Peyer's patch (tissue), 4 donors: ENCODE measurements around the gene KCNK4. TPM values are rescaled to one million over a fixed set of nuclear protein-coding genes. Genes with fewer than 3 reads are reported as not detected.

Experiments
- DNase-seq, 3 donors: peaks; one replicate each; pipeline ENCODE4 v3.0.0-alpha.2; 2017 to 2019
- H3K27ac ChIP-seq, 4 donors: fragments of 200-600 bp; sonication (generic); one replicate each; pipeline ENCODE4 v1.5.1; 2016 to 2019
- H3K27me3 ChIP-seq, 2 donors: fragments of 200-600 bp; sonication (generic); one replicate each; pipeline ENCODE4 v1.5.1; 2019
- H3K36me3 ChIP-seq, 3 donors: fragments of 200-600 bp; sonication (generic); one replicate each; pipeline ENCODE4 v1.5.1; 2016 to 2019
- H3K4me1 ChIP-seq, 4 donors: fragments of 200-600 bp; sonication (generic); one replicate each; pipeline ENCODE4 v1.5.1; 2016 to 2019
- H3K4me3 ChIP-seq, 4 donors: fragments of 200-600 bp; sonication (generic); 1 replicate in 3 of 4; 2 replicates in 1 of 4; pipeline ENCODE4 v1.5.1; 2016 to 2019; ENCODE audit warnings: mild to moderate bottlenecking in 1 of 4
- H3K9me3 ChIP-seq, 4 donors: fragments of 200-600 bp; sonication (generic); one replicate each; pipeline ENCODE4 v1.5.1; 2016 to 2019; ENCODE audit warnings: mild to moderate bottlenecking in 1 of 4
- POLR2A ChIP-seq, 2 donors: fragments of 450-650 bp; IDR thresholded peaks; one replicate each; pipeline ENCODE4 v1.5.1; 2017; ENCODE audit warnings: antibody characterized with exemption in 2 of 2, mild to moderate bottlenecking in 2 of 2, moderate library complexity in 2 of 2
- total RNA-seq, 4 donors: library from RNA; depleted of rRNA; stranded (reverse); fragments of >200 nt; gene quantifications; one replicate each; pipeline ENCODE4 v1.1.0, GENCODE V29; 2016
- TF ChIP-seq, protein P1 (sequence below), 6 experiments: fragments of 450-650 bp in 4 of 6; fragments of 200-600 bp in 2 of 6; sonication (generic) in 1 of 6; IDR thresholded peaks; one replicate each; pipeline ENCODE4 v1.5.1; 2017 to 2019; ENCODE audit warnings: antibody characterized with exemption in 6 of 6, mild to moderate bottlenecking in 3 of 6, moderate library complexity in 1 of 6

Gene KCNK4
- total RNA-seq, 4 donors from 2014 or later: not detected

DNA sequence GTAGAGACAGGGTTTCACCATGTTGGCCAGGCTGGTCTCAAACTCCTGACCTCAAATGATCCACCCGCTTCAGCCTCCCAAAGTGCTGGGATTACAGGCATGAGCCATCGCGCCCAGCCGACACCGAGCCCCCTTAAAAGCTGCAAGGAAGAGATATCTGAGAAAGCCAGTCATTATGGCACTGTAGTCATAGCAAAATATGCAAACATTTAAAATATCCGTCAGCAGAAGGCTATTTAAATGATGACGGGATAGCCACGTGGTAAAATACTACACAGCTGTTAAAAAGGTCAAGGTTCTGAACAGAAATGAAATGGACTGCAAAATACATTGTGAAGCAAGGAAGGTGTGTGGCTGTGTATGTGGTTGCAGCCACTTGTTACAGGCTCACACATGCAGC, 42.5 kb downstream of the KCNK4 start:
- H3K4me1 ChIP-seq: peaks cover 8 to 49% (median 21%) of the 10 kb centered on the region in 4 donors
- no peak for TF ChIP-seq POLR2A (IDR thresholded peaks at IDR 0.05)
- TF ChIP-seq, protein P1, sequence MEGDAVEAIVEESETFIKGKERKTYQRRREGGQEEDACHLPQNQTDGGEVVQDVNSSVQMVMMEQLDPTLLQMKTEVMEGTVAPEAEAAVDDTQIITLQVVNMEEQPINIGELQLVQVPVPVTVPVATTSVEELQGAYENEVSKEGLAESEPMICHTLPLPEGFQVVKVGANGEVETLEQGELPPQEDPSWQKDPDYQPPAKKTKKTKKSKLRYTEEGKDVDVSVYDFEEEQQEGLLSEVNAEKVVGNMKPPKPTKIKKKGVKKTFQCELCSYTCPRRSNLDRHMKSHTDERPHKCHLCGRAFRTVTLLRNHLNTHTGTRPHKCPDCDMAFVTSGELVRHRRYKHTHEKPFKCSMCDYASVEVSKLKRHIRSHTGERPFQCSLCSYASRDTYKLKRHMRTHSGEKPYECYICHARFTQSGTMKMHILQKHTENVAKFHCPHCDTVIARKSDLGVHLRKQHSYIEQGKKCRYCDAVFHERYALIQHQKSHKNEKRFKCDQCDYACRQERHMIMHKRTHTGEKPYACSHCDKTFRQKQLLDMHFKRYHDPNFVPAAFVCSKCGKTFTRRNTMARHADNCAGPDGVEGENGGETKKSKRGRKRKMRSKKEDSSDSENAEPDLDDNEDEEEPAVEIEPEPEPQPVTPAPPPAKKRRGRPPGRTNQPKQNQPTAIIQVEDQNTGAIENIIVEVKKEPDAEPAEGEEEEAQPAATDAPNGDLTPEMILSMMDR (IDR thresholded peaks at IDR 0.05): no peak

DNA sequence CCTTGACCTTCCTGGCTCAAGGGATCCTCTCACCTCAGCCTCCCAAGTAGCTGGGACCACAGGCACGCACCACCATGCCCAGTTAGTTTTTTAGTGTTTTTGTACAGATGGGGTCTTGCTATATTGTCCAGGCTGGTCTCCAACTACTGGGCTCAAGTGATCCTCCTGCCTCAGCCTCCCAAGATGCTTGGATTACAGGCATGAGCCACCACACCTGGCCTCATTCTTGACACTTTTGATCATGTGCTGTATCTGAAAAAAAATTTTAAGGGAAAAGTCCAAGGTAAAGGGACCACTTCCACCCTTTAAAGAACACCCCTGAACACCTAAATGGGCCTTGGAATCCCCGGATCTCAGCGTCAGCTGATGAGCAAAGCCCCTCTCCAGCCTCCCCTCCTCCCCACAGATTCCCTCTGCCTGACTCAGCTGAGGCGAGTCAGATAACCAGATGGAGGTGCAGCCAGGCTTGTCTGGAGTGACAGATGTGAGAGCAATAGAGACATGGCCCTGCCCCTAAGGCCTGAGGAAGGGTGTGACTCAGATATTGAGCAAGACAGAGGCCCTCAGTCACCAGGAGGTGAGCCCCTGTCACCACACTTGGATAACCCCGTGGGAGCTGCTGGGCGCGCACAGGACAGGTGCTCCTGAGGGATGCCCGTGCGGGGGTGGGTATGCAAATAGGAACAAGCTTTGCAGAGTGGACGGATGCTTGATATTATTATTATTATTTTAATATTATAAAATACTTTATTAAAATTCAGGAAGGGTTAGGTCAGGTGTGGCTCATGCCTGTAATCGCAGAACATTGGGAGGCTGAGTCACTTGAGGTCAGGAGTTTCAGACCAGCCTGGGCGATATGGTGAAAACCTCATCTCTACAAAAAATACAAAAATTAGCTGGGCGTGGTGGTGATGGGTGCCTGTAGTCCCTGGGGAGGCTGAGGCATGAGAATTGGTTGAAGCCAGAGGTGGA, 43.9 kb downstream of the KCNK4 start:
- H3K36me3 ChIP-seq: no peaks in the 10 kb centered on the region
- DNase-seq: peak; percentile 70 to 91 (median 70)
- H3K27ac ChIP-seq: peak overlapping the region; percentile 52 to 71 (median 56)
- TF ChIP-seq POLR2A (IDR thresholded peaks at IDR 0.05): peak in 1 of 2 donors; percentile 35
- TF ChIP-seq, protein P1 (IDR thresholded peaks at IDR 0.05): peak in 2 of 6 experiments; percentile 26 to 28
- peaks cover 8 to 38% (median 22%) of the 10 kb centered on the region in 4 donors for H3K4me1 ChIP-seq
- H3K4me3 ChIP-seq: no peak overlapping the region
- no peaks in the 10 kb centered on the region for H3K9me3 ChIP-seq
- no peaks in the 10 kb centered on the region for H3K27me3 ChIP-seq

More for the DNA sequence above, 42.5 kb downstream of the KCNK4 start:
- Histone ChIP-seq H3K36me3 (no peaks in the 10 kb centered on the region), H3K4me3 (no peak overlapping the region), H3K9me3 (no peaks in the 10 kb centered on the region), H3K27me3 (no peaks in the 10 kb centered on the region), H3K27ac (no peak overlapping the region)
- DNase-seq: no peak

DNA sequence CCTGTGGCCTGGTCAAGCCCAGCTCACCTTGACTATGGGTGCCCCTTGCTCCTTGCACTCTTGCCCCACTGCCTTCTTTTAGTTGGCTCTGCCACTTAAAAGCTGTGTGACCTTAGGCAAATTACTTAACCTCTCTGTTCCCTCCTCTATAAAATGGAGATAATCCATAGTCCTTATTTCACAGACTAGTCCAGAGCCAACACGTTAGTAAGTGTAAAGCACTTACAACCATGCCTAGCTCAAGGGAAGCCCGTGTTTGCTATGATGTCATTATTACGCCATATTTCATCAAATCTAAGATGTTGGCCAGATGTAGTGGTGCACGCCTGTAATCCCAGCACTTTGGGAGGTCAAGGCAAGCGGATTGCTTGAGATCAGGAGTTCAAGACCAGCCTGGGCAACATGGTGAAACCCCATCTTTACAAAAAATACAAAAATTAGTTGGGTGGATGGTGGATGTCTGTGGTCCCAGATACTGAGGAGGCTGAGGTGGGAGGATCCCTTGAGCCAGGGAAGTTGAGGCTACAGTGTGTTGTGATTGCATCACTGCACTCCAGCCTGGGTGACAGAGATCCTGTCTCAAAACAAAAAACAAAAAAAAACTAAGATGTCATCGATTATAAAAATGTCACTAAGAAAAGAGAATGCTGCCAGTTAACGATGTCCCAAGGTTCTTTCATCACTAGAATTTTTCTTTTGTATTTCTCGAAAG, 46.6 kb downstream of the KCNK4 start:
- no peaks in the 10 kb centered on the region for H3K27me3 ChIP-seq
- peaks cover 3 to 28% (median 19%) of the 10 kb centered on the region in 4 donors for H3K4me1 ChIP-seq
- H3K36me3 ChIP-seq: no peaks in the 10 kb centered on the region
- no peak for DNase-seq
- TF ChIP-seq, protein P1 (IDR thresholded peaks at IDR 0.05): no peak
- no peak for TF ChIP-seq POLR2A (IDR thresholded peaks at IDR 0.05)
- no peak overlapping the region for H3K27ac ChIP-seq
- no peak overlapping the region for H3K4me3 ChIP-seq
- no peaks in the 10 kb centered on the region for H3K9me3 ChIP-seq

DNA sequence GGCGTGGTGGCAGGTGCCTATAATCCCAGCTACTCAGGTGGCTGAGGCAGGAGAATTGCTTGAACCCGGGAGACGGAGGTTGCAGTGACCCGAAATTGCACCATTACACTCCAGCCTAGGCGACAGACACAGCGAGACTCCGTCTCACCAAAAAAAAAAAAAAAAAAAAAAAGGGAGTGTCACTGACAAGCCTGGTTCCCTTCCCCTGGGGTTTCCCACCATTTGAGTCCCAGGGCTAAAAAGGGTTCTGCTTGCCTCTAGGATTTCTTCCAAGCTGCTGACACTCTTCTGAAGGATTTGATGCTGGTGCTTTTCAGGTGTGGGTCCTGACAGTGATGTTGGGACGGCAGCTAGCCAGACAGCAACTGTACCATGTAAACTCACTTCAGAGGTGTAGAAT, 47.6 kb downstream of the KCNK4 start:
- peaks cover 3 to 28% (median 21%) of the 10 kb centered on the region in 4 donors for H3K4me1 ChIP-seq
- DNase-seq: no peak
- no peak overlapping the region for H3K4me3 ChIP-seq
- H3K9me3 ChIP-seq: no peaks in the 10 kb centered on the region
- H3K27me3 ChIP-seq: no peaks in the 10 kb centered on the region
- H3K36me3 ChIP-seq: no peaks in the 10 kb centered on the region
- peak overlapping the region in 1 of 4 donors; percentile 86 for H3K27ac ChIP-seq
- TF ChIP-seq, protein P1 (IDR thresholded peaks at IDR 0.05): no peak
- no peak for TF ChIP-seq POLR2A (IDR thresholded peaks at IDR 0.05)

DNA sequence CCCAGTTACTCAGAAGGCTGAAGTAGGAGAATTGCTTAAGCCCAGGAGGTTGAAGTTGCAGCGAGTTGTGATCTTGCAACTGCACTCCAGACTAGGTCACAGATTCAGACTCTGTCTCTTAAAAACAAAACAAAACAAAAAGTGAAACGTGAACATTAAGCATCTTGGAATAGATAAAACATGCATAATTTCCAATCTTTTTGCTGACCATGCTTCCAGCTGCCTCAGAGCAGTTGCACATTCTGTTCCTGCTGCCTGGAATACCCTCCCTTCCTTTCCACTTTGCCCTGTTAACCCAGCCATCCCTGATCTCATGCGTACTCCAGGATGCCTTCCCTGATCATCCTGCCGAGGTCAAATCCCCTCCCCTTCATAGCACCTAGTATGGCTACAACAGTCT, 48.2 kb downstream of the KCNK4 start:
- Histone ChIP-seq H3K4me3 (peak overlapping the region in 2 of 4 donors; percentile 43 to 45), H3K27me3 (no peaks in the 10 kb centered on the region), H3K27ac (peak overlapping the region; percentile 24 to 86 (median 56)), H3K4me1 (peaks cover 3 to 28% (median 21%) of the 10 kb centered on the region in 4 donors), H3K9me3 (no peaks in the 10 kb centered on the region), H3K36me3 (no peaks in the 10 kb centered on the region)
- TF ChIP-seq, protein P1 (IDR thresholded peaks at IDR 0.05): no peak
- TF ChIP-seq POLR2A (IDR thresholded peaks at IDR 0.05): no peak
- no peak for DNase-seq
